Caco-2 (cell line): ENCODE results near the gene GPR161. TPM values are rescaled to one million over a fixed set of nuclear protein-coding genes. Genes with fewer than 3 reads are reported as not detected.

Experiments
- BruUV-seq: library from RNA; stranded (reverse); fragments of 400-500 nt; replicated peaks from 2 replicates; lab custom pipeline; 2021; lab: Mats Ljungman, UMichigan
- CTCF ChIA-PET: fragments of 300-600 bp; sonication (Branson Sonifier 250); formaldehyde crosslinking; loops from one replicate; lab custom pipeline; 2022; ENCODE audit warnings: antibody characterized with exemption; lab: Charles Lee
- POLR2A ChIA-PET: fragments of 300-600 bp; sonication (Branson Sonifier 250); formaldehyde crosslinking; loops from one replicate; lab custom pipeline; 2022; ENCODE audit warnings: antibody characterized with exemption; lab: Charles Lee
- DNase-seq, 2 experiments: peaks; one replicate each; pipeline versions ENCODE4 v3.0.0 to v3.0.0-alpha.2; 2020 to 2022
- H3K27me3 ChIP-seq: replicated peaks from 2 replicates; pipeline ENCODE4 v1.6.0; 2011; ENCODE audit warnings: low read length; ENCODE audit not compliant: control insufficient read depth, insufficient read depth
- H3K36me3 ChIP-seq: 2 replicates; pipeline ENCODE4 v1.5.1; 2011; ENCODE audit warnings: low read length; ENCODE audit not compliant: control insufficient read depth, insufficient read depth
- H3K4me1 ChIP-seq: fragments of 250-450 bp; sonication (Bioruptor Pico); 2 replicates; pipeline ENCODE4 v1.5.1; 2020; ENCODE audit warnings: mild to moderate bottlenecking
- H3K4me3 ChIP-seq: 2 replicates; pipeline ENCODE4 v1.5.1; 2011; ENCODE audit warnings: low read depth, mild to moderate bottlenecking, control low read depth, low read length
- H3K9me3 ChIP-seq: fragments of 250-450 bp; sonication (Bioruptor Pico); 2 replicates; pipeline ENCODE4 v1.5.1; 2020; ENCODE audit warnings: mild to moderate bottlenecking, moderate library complexity
- H3K27ac Mint-ChIP-seq: one replicate; pipeline ENCODE4 v1.8.0; 2022; ENCODE audit warnings: mixed read lengths; ENCODE audit not compliant: unreplicated experiment
- H3K27me3 Mint-ChIP-seq: one replicate; pipeline ENCODE4 v1.8.0; 2022; ENCODE audit warnings: mixed read lengths; ENCODE audit not compliant: insufficient read depth, unreplicated experiment
- H3K36me3 Mint-ChIP-seq: one replicate; pipeline ENCODE4 v1.8.0; 2022; ENCODE audit warnings: mild to moderate bottlenecking, mixed read lengths; ENCODE audit not compliant: insufficient read depth, unreplicated experiment
- H3K4me1 Mint-ChIP-seq: one replicate; pipeline ENCODE4 v1.8.0; 2022; ENCODE audit warnings: low read depth, mixed read lengths; ENCODE audit not compliant: unreplicated experiment
- H3K4me3 Mint-ChIP-seq: one replicate; pipeline ENCODE4 v1.8.0; 2022; ENCODE audit warnings: mild to moderate bottlenecking, moderate library complexity, mixed read lengths; ENCODE audit not compliant: unreplicated experiment
- H3K9me3 Mint-ChIP-seq: one replicate; pipeline ENCODE4 v1.8.0; 2022; ENCODE audit warnings: mixed read lengths; ENCODE audit not compliant: unreplicated experiment
- CTCF ChIP-seq, 2 experiments: fragments of 200-600 bp in 1 of 2; IDR thresholded peaks; 1 replicate in 1 of 2; 2 replicates in 1 of 2; pipeline versions ENCODE4 v1.5.1 to v1.8.0; 2011 to 2022; ENCODE audit warnings: antibody characterized with exemption in 1 of 2, control low read depth in 1 of 2, inconsistent platforms in 1 of 2, low read depth in 1 of 2, low read length in 1 of 2, mild to moderate bottlenecking in 1 of 2, moderate library complexity in 1 of 2; ENCODE audit not compliant: insufficient read depth in 1 of 2, severe bottlenecking in 1 of 2, unreplicated experiment in 1 of 2
- intact Hi-C: fragments of 100-400 bp; cut with micrococcal nuclease; formaldehyde crosslinking; loops from one replicate; pipeline ENCODE4 v1.10.0; 2022; ENCODE audit not compliant: unreplicated experiment
- total RNA-seq: library from RNA; stranded (reverse); gene quantifications from 2 replicates; pipeline ENCODE4 v1.2.3, GENCODE V29; 2022

The GPR161 gene
- total RNA-seq, 1 experiment from 2014 or later = 38.2 TPM

DNA sequence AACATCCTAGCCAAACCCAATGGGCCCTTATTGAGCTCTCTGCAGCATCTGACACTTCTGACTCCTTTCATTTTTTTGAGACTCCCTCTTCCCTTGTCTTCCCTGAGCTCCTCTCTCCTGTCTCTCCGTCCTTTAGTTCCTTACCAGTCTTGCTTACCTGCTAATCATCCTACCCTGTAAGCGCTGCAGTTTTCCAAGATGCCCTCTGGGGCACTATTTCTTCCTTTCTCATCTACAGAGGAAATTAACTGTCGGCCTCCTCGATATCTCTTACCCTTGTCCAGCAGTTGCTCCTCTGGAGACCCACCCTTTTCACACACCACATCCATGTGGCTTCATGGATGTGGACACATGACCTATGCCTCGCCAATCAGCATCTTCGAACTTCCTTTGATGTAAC lies 6.8 kb downstream of the GPR161 start:
- H3K27me3 Mint-ChIP-seq = no peaks in the 10 kb centered on the region
- no peak overlapping the region for H3K4me3 Mint-ChIP-seq
- Histone ChIP-seq H3K4me3 (no peak overlapping the region), H3K4me1 (peaks cover 9% of the 10 kb centered on the region), H3K9me3 (no peaks in the 10 kb centered on the region), H3K36me3 (no peaks in the 10 kb centered on the region; the same call in 1 of the 2 replicates), H3K27me3 (no peaks in the 10 kb centered on the region)
- H3K9me3 Mint-ChIP-seq = peaks cover 9% of the 10 kb centered on the region
- BruUV-seq = no TSS peak
- TF ChIP-seq CTCF (IDR thresholded peaks at IDR 0.05; ENCODE audit: insufficient read depth in 1 of 2, low read depth in 1 of 2, low read length in 1 of 2, severe bottlenecking in 1 of 2, unreplicated experiment in 1 of 2) = no peak
- DNase-seq = no peak
- CTCF ChIA-PET = interaction anchor here (0.9 kb wide), 1 partner anchor 48 kb away, joined by 4 read pairs; no protein-coding TSS in a partner anchor
- peaks cover 44% of the 10 kb centered on the region for H3K36me3 Mint-ChIP-seq
- H3K27ac Mint-ChIP-seq = no peak overlapping the region
- intact Hi-C loops = no loop called here
- peaks cover 13% of the 10 kb centered on the region for H3K4me1 Mint-ChIP-seq
- POLR2A ChIA-PET = no interaction called here

- no peak for TF ChIP-seq CTCF (IDR thresholded peaks at IDR 0.05; ENCODE audit: insufficient read depth in 1 of 2, low read depth in 1 of 2, low read length in 1 of 2, severe bottlenecking in 1 of 2, unreplicated experiment in 1 of 2)
- Mint-ChIP-seq H3K27ac (no peak overlapping the region), H3K4me1 (no peaks in the 10 kb centered on the region), H3K27me3 (no peaks in the 10 kb centered on the region), H3K36me3 (peaks cover 49% of the 10 kb centered on the region), H3K9me3 (peaks cover 9% of the 10 kb centered on the region), H3K4me3 (no peak overlapping the region)
- DNase-seq = no peak
- Histone ChIP-seq H3K27me3 (no peaks in the 10 kb centered on the region), H3K4me3 (no peak overlapping the region), H3K4me1 (no peaks in the 10 kb centered on the region), H3K36me3 (peaks cover 1% of the 10 kb centered on the region), H3K9me3 (no peaks in the 10 kb centered on the region)
- intact Hi-C loops = no loop called here
- CTCF ChIA-PET = no interaction called here
- POLR2A ChIA-PET = no interaction called here
- BruUV-seq = no TSS peak
These were observed 9.2 kb downstream of the GPR161 start for GRCh38 chr1:168127503-168127902.

DNA sequence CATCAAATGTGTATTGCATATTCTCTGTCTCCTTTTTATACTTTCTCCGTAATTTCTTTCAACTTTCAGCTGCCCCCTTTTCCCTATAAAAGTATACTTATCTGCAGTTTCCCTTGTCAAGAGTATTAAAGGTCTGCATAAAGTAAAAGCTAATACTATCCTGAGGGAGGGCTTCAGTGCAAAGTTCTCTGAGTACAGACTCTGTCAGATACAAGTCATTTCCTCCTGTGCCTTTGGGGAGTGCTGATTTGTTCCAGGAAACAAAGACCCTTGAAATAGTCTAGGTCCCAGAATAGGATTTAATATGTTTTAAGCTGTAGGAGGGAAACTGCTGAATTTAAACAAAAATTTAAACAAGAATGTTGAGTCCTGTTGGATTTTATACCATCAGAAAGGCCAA lies 11.7 kb downstream of the GPR161 start:
- no peaks in the 10 kb centered on the region for H3K4me1 ChIP-seq
- intact Hi-C loops = no loop called here

More for the DNA sequence above, 11.7 kb downstream of the GPR161 start:
- no peak overlapping the region for H3K27ac Mint-ChIP-seq
- peaks cover 2% of the 10 kb centered on the region for H3K9me3 ChIP-seq
- BruUV-seq = no TSS peak
- H3K4me3 Mint-ChIP-seq = no peak overlapping the region
- DNase-seq = no peak
- no peaks in the 10 kb centered on the region for H3K4me1 Mint-ChIP-seq
- TF ChIP-seq CTCF (IDR thresholded peaks at IDR 0.05; ENCODE audit: insufficient read depth in 1 of 2, low read depth in 1 of 2, low read length in 1 of 2, severe bottlenecking in 1 of 2, unreplicated experiment in 1 of 2) = no peak
- no peaks in the 10 kb centered on the region for H3K27me3 ChIP-seq
- CTCF ChIA-PET = no interaction called here
- peaks cover 2% of the 10 kb centered on the region for H3K36me3 ChIP-seq
- POLR2A ChIA-PET = no interaction called here
- peaks cover 45% of the 10 kb centered on the region for H3K36me3 Mint-ChIP-seq
- no peak overlapping the region for H3K4me3 ChIP-seq
- peaks cover 13% of the 10 kb centered on the region for H3K9me3 Mint-ChIP-seq
- H3K27me3 Mint-ChIP-seq = no peaks in the 10 kb centered on the region
